A673 (cell line): ENCODE measurements around the gene HRC. TPM values are rescaled to one million over a fixed set of nuclear protein-coding genes. Genes with fewer than 3 reads are reported as not detected.

Experiments used
- BruUV-seq: library from RNA; stranded (reverse); fragments of 400-500 nt; replicated peaks from 2 replicates; lab custom pipeline; 2021; lab: Mats Ljungman, UMichigan
- CTCF ChIA-PET: fragments of 300-600 bp; sonication (Branson Sonifier 250); formaldehyde crosslinking; loops from one replicate; lab custom pipeline; 2022; ENCODE audit warnings: antibody characterized with exemption; lab: Charles Lee
- POLR2A ChIA-PET: fragments of 300-600 bp; sonication (Branson Sonifier 250); formaldehyde crosslinking; loops from one replicate; lab custom pipeline; 2022; ENCODE audit warnings: antibody characterized with exemption; ENCODE audit not compliant: low non-redundant PET; lab: Charles Lee
- DNase-seq: peaks from one replicate; pipeline ENCODE4 v3.0.0-alpha.2; 2015; ENCODE audit warnings: low spot score
- H3K27ac ChIP-seq: fragments of 200-600 bp; sonication (generic); 2 replicates; pipeline ENCODE4 v1.5.1; 2016; ENCODE audit warnings: mixed run types, low read depth, mild to moderate bottlenecking, mixed read lengths, antibody characterized with exemption, low read length; ENCODE audit not compliant: poor library complexity, severe bottlenecking
- H3K27me3 ChIP-seq: fragments of 200-600 bp; sonication (generic); replicated peaks from 2 replicates; pipeline ENCODE4 v1.6.1; 2017; ENCODE audit warnings: mixed run types, low read depth, mild to moderate bottlenecking, mixed read lengths, antibody characterized with exemption, low read length; ENCODE audit not compliant: insufficient read depth, poor library complexity
- H3K36me3 ChIP-seq: fragments of 200-600 bp; sonication (generic); 2 replicates; pipeline ENCODE4 v1.6.1; 2016; ENCODE audit warnings: mixed run types, mild to moderate bottlenecking, mixed read lengths, antibody characterized with exemption, low read length; ENCODE audit not compliant: insufficient read depth, poor library complexity, severe bottlenecking
- H3K4me1 ChIP-seq: fragments of 200-600 bp; sonication (generic); 2 replicates; pipeline ENCODE4 v1.6.1; 2017; ENCODE audit warnings: mixed run types, mild to moderate bottlenecking, mixed read lengths, antibody characterized with exemption, low read length; ENCODE audit not compliant: insufficient read depth, poor library complexity, severe bottlenecking
- H3K4me3 ChIP-seq: fragments of 200-600 bp; sonication (generic); 2 replicates; pipeline ENCODE4 v1.5.1; 2016; ENCODE audit warnings: low read depth, mixed run types, mild to moderate bottlenecking, mixed read lengths, low read length; ENCODE audit not compliant: poor library complexity, severe bottlenecking
- H3K9me3 ChIP-seq: fragments of 200-600 bp; sonication (generic); 2 replicates; pipeline ENCODE4 v1.6.1; 2016; ENCODE audit warnings: mixed run types, low read depth, mild to moderate bottlenecking, mixed read lengths, antibody characterized with exemption, low read length; ENCODE audit not compliant: poor library complexity, severe bottlenecking
- CTCF ChIP-seq: fragments of 300-800, 200-600 bp; sonication (generic); conservative IDR thresholded peaks from 2 replicates; pipeline ENCODE4 v1.5.1; 2017; ENCODE audit warnings: low read depth, mild to moderate bottlenecking, antibody characterized with exemption, low read length, moderate library complexity, mixed read lengths
- EZH2 ChIP-seq: fragments of 200-600 bp; sonication (generic); IDR thresholded peaks from 2 replicates; pipeline ENCODE4 v1.6.1; 2017; ENCODE audit warnings: borderline replicate concordance, low read depth, mild to moderate bottlenecking, mixed read lengths, antibody characterized with exemption, low read length; ENCODE audit not compliant: poor library complexity, severe bottlenecking
- intact Hi-C: fragments of 100-400 bp; cut with micrococcal nuclease; formaldehyde crosslinking; loops from one replicate; pipeline ENCODE4 v1.10.0; 2022; ENCODE audit not compliant: unreplicated experiment
- total RNA-seq: library from RNA; stranded (reverse); gene quantifications from 2 replicates; pipeline ENCODE4 v1.2.3, GENCODE V29; 2021

HRC gene
- total RNA-seq, 1 experiment from 2014 or later: not detected

- Histone ChIP-seq H3K27ac (no peak overlapping the region), H3K27me3 (no peaks in the 10 kb centered on the region), H3K9me3 (no peaks in the 10 kb centered on the region), H3K36me3 (no peaks in the 10 kb centered on the region), H3K4me3 (peak overlapping the region; percentile 76), H3K4me1 (peaks cover 19% of the 10 kb centered on the region)
- no peak for DNase-seq
- TF ChIP-seq CTCF (no peak), EZH2 (no peak)
- intact Hi-C loops: no loop called here
- ChIA-PET CTCF (interaction anchor here (0.6 to 1.9 kb wide), 3 partner anchors 17 to 54 kb away, joined by 3 to 6 read pairs (median 5); no protein-coding TSS in a partner anchor), POLR2A (no interaction called here)
- BruUV-seq: no TSS peak
These were observed 3.1 kb downstream of the HRC start for GRCh38 chr19:49152119-49152550.

- Histone ChIP-seq H3K27me3 (no peaks in the 10 kb centered on the region), H3K36me3 (no peaks in the 10 kb centered on the region), H3K4me3 (peak overlapping the region; percentile 76), H3K9me3 (no peaks in the 10 kb centered on the region), H3K27ac (peak overlapping the region; percentile 96), H3K4me1 (peaks cover 19% of the 10 kb centered on the region)
- CTCF ChIA-PET: interaction anchor here (0.6 to 1.9 kb wide), 4 partner anchors 16 to 207 kb away, joined by 3 to 6 read pairs (median 5); no protein-coding TSS in a partner anchor
- DNase-seq: peak; percentile 94
- intact Hi-C loops: no loop called here
- POLR2A ChIA-PET: interaction anchor here (0.7 kb wide), 1 partner anchor 23 kb away, joined by 13 read pairs; no protein-coding TSS in a partner anchor
- no TSS peak for BruUV-seq
- TF ChIP-seq CTCF (no peak), EZH2 (no peak)
These were observed 3.7 kb downstream of the HRC start for GRCh38 chr19:49151267-49152118.

GRCh38 chr19:49150944-49151243 is 4.3 kb downstream of the HRC start:
- no peaks in the 10 kb centered on the region for H3K9me3 ChIP-seq
- no peak for DNase-seq
- H3K4me3 ChIP-seq: peak overlapping the region; percentile 76
- BruUV-seq: no TSS peak
- intact Hi-C loops: no loop called here
- H3K27me3 ChIP-seq: no peaks in the 10 kb centered on the region
- peak overlapping the region; percentile 96 for H3K27ac ChIP-seq
- POLR2A ChIA-PET: interaction anchor here (0.7 kb wide), 1 partner anchor 22 kb away, joined by 13 read pairs; no protein-coding TSS in a partner anchor
- no peaks in the 10 kb centered on the region for H3K36me3 ChIP-seq
- peaks cover 24% of the 10 kb centered on the region for H3K4me1 ChIP-seq
- CTCF ChIA-PET: interaction anchor here (0.6 to 1.9 kb wide), 4 partner anchors 48 to 307 kb away, joined by 5 to 7 read pairs (median 6); no protein-coding TSS in a partner anchor
- TF ChIP-seq EZH2 (no peak), CTCF (no peak)
